Breast epithelium (tissue), 4 donors: ENCODE data around the gene CLNK. TPM values are rescaled to one million over a fixed set of nuclear protein-coding genes. Genes with fewer than 3 reads are reported as not detected.

ENCODE experiments used
- DNase-seq, 2 donors: peaks; one replicate each; pipeline ENCODE4 v3.0.0-alpha.2; 2019; ENCODE audit warnings: low spot score in 2 of 2
- H3K27ac ChIP-seq, 2 donors: fragments of 200-600 bp; sonication (generic) in 1 of 2; one replicate each; pipeline ENCODE4 v1.5.1; 2016 to 2019; ENCODE audit warnings: mild to moderate bottlenecking in 1 of 2
- H3K27me3 ChIP-seq, 2 donors: fragments of 200-600 bp; sonication (generic) in 1 of 2; one replicate each; pipeline versions ENCODE4 v1.5.1 to v1.6.0; 2017 to 2019; ENCODE audit warnings: control low read depth in 1 of 2, mild to moderate bottlenecking in 1 of 2
- H3K36me3 ChIP-seq: fragments of 200-600 bp; one replicate; pipeline ENCODE4 v1.5.1; 2019
- H3K4me1 ChIP-seq, 2 donors: fragments of 200-600 bp; sonication (generic); one replicate each; pipeline ENCODE4 v1.5.1; 2016 to 2019; ENCODE audit warnings: control low read depth in 1 of 2
- H3K4me3 ChIP-seq, 3 donors: fragments of 200-600 bp; sonication (generic); 1 replicate in 2 of 3; 2 replicates in 1 of 3; pipeline ENCODE4 v1.5.1; 2016 to 2019; ENCODE audit warnings: mild to moderate bottlenecking in 3 of 3, moderate library complexity in 2 of 3
- H3K9me3 ChIP-seq, 2 donors: fragments of 200-600 bp; sonication (generic) in 1 of 2; one replicate each; pipeline ENCODE4 v1.5.1; 2016 to 2019; ENCODE audit warnings: control low read depth in 1 of 2
- POLR2A ChIP-seq: fragments of 450-650 bp; IDR thresholded peaks from one replicate; pipeline ENCODE4 v1.6.1; 2016; ENCODE audit warnings: antibody characterized with exemption, mild to moderate bottlenecking, moderate library complexity
- POLR2AphosphoS5 ChIP-seq, 3 donors: sonication (generic); formaldehyde crosslinking; IDR thresholded peaks; one replicate each; pipeline ENCODE4 v1.6.1; 2017; ENCODE audit warnings: antibody characterized with exemption in 3 of 3
- intact Hi-C: fragments of 100-400 bp; cut with DNase I; formaldehyde crosslinking; loops from one replicate; pipeline ENCODE4 v1.15.1; 2023; ENCODE audit warnings: low total_unique reads
- total RNA-seq, 3 donors: library from RNA; depleted of rRNA; stranded (reverse); fragments of >200 nt; gene quantifications; one replicate each; pipeline ENCODE4 v1.1.0, GENCODE V29; 2016
- TF ChIP-seq, protein P1 (sequence below), 3 donors: fragments of 450-650 bp; IDR thresholded peaks; one replicate each; pipeline ENCODE4 v1.5.1; 2016 to 2017; ENCODE audit warnings: antibody characterized with exemption in 3 of 3, mild to moderate bottlenecking in 3 of 3, moderate library complexity in 3 of 3

The CLNK gene
- total RNA-seq, 3 donors from 2014 or later = under 0.01 TPM; not detected in 2

DNA sequence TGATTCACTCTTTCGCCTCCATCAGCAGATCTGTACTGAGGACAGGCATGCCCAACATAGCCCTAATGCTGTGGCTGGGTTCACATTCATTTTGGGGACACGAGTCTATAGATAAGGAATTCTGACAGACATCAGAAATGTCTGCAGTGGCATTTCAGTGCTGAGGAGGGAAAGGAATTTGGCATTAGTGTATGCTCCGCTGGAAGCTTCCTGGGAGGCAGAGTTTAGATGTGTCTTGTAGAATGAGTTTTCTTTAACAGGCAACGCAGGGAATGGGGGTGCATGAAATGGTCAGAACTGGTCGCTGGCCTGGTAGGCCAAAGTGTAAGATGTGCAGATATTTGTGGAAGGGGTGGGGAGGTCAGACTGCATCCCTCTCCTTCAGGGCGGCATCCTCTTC is 183.8 kb downstream of the CLNK start:
- Histone ChIP-seq H3K4me1 (no peaks in the 10 kb centered on the region), H3K9me3 (no peaks in the 10 kb centered on the region), H3K36me3 (no peaks in the 10 kb centered on the region), H3K27ac (no peak overlapping the region), H3K27me3 (no peaks in the 10 kb centered on the region), H3K4me3 (no peak overlapping the region)
- no peak for DNase-seq
- intact Hi-C loops = no loop called here
- TF ChIP-seq, protein P1, sequence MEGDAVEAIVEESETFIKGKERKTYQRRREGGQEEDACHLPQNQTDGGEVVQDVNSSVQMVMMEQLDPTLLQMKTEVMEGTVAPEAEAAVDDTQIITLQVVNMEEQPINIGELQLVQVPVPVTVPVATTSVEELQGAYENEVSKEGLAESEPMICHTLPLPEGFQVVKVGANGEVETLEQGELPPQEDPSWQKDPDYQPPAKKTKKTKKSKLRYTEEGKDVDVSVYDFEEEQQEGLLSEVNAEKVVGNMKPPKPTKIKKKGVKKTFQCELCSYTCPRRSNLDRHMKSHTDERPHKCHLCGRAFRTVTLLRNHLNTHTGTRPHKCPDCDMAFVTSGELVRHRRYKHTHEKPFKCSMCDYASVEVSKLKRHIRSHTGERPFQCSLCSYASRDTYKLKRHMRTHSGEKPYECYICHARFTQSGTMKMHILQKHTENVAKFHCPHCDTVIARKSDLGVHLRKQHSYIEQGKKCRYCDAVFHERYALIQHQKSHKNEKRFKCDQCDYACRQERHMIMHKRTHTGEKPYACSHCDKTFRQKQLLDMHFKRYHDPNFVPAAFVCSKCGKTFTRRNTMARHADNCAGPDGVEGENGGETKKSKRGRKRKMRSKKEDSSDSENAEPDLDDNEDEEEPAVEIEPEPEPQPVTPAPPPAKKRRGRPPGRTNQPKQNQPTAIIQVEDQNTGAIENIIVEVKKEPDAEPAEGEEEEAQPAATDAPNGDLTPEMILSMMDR (IDR thresholded peaks at IDR 0.05) = no peak
- TF ChIP-seq POLR2AphosphoS5 (IDR thresholded peaks at IDR 0.05) (no peak), POLR2A (no peak)

DNA sequence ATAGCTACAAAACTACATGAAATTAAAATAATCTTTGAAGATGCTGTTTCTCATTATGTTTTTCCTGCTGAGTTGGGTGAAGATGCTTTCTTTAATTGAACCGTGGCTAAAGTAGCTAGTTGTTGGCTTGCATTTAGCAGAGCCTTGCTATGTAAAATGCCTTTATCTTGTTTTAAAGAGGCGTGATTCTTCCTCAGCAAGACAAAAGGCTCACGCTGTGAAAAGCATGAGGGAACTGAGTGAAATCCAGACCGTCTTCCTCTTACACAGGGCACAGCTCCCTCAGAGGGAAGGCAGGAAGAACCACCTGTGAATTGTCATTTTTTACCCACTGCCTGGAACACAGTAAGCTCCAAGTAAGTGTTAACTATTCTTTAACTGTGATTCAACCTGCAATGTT is 188.4 kb downstream of the CLNK start:
- intact Hi-C loops = loop anchor here (5.0 kb wide), 1 partner anchor 1041 kb away; no protein-coding TSS in a partner anchor
- H3K27ac ChIP-seq = no peak overlapping the region
- no peaks in the 10 kb centered on the region for H3K36me3 ChIP-seq
- DNase-seq = no peak
- H3K4me1 ChIP-seq = no peaks in the 10 kb centered on the region
- H3K4me3 ChIP-seq = no peak overlapping the region
- H3K9me3 ChIP-seq = no peaks in the 10 kb centered on the region
- no peaks in the 10 kb centered on the region for H3K27me3 ChIP-seq
- no peak for TF ChIP-seq POLR2AphosphoS5 (IDR thresholded peaks at IDR 0.05)
- TF ChIP-seq, protein P1 (IDR thresholded peaks at IDR 0.05) = no peak
- no peak for TF ChIP-seq POLR2A

DNA sequence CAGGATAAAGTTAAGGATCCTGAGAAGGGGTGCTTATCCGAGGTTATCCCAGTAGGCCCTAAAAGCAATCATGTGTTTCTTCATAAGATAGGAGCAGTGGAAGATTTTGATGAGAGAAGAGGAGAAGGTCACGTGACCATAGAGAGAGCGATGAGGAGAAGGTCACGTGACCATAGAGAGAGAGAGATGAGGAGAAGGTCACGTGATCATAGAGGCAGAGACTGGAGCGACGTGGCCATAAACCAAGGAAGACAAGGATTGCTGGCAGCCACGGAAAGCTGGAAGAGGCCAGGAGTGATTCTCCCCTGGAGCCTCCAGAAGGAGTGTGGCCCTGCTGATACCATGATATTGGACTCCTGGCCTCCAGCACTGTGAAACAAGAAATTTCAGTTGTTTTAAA is 188.9 kb downstream of the CLNK start:
- Histone ChIP-seq H3K9me3 (no peaks in the 10 kb centered on the region), H3K27me3 (no peaks in the 10 kb centered on the region), H3K36me3 (no peaks in the 10 kb centered on the region), H3K27ac (no peak overlapping the region), H3K4me3 (no peak overlapping the region), H3K4me1 (no peaks in the 10 kb centered on the region)
- DNase-seq = no peak
- intact Hi-C loops = loop anchor here (5.0 kb wide), 1 partner anchor 1042 kb away; no protein-coding TSS in a partner anchor
- TF ChIP-seq POLR2AphosphoS5 (IDR thresholded peaks at IDR 0.05) = no peak

DNA sequence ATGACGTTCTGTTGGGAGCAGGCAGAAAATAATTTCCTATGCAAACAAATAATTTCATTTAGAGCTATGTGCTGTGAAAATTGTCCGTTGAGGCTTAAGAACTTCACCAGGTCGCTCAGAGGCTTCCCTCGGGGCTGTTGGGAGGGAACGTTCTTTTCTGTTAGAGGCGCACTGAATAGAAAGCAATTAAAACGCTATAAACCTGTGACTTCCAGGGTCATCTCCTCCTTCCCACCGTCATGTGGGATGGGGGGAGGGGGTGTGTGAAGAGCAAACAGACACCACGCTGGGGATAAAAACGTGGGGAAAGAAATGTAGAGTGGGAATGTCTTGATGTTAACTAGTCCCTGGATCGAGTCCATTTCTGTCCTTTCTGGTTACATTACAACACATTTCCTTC is 192.1 kb downstream of the CLNK start:
- TF ChIP-seq POLR2AphosphoS5 (IDR thresholded peaks at IDR 0.05) (no peak), POLR2A (no peak)
- TF ChIP-seq, protein P1 (IDR thresholded peaks at IDR 0.05) = no peak
- DNase-seq = no peak
- Histone ChIP-seq H3K4me1 (no peaks in the 10 kb centered on the region), H3K4me3 (no peak overlapping the region), H3K36me3 (no peaks in the 10 kb centered on the region), H3K27ac (no peak overlapping the region), H3K27me3 (no peaks in the 10 kb centered on the region), H3K9me3 (no peaks in the 10 kb centered on the region)
- intact Hi-C loops = no loop called here

DNA sequence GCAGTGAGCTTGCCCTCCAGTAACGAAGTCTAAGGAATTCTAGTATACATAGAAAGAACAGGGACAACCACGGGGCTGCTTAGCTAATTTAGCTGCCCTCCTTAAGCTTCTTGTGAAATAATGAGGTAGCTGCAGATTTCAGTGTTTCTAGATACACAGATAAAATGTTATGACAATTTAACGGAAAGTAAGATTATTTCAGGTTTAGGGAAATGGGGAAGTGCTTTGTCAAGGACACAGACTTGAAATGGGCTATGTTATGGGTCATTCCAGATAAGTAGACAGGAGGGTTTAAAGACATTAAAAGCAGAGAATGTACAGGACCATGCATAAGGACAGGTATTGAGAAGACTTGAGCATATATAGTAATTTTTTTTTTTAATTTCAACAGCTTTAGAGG is 193.2 kb downstream of the CLNK start:
- no peaks in the 10 kb centered on the region for H3K9me3 ChIP-seq
- H3K27ac ChIP-seq = no peak overlapping the region
- H3K4me3 ChIP-seq = no peak overlapping the region
- H3K36me3 ChIP-seq = no peaks in the 10 kb centered on the region
- no peaks in the 10 kb centered on the region for H3K4me1 ChIP-seq
- no peak for TF ChIP-seq POLR2AphosphoS5 (IDR thresholded peaks at IDR 0.05)
- TF ChIP-seq POLR2A = no peak
- TF ChIP-seq, protein P1 (IDR thresholded peaks at IDR 0.05) = no peak
- no peak for DNase-seq
- intact Hi-C loops = no loop called here
- no peaks in the 10 kb centered on the region for H3K27me3 ChIP-seq

DNA sequence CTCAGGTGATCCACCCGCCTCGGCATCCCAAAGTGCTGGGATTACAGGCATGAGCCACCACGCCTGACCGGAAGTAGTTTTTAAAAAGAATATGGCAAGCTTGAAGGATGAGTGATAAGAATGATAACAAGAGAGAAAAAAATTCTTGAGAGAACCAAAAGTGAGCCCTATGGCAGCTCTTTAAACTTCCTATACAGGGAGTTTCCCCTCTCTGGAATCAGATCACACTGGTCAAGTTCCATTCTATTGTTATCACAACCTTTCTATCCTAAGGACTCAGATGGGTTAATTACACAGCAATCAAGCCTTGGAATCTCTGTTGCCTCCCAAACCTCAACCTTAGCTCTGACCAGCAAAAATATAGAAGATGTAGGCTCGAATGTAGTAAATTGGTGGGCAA is 193.6 kb downstream of the CLNK start:
- no peak overlapping the region for H3K27ac ChIP-seq
- H3K9me3 ChIP-seq = no peaks in the 10 kb centered on the region
- no peak overlapping the region for H3K4me3 ChIP-seq
- H3K36me3 ChIP-seq = no peaks in the 10 kb centered on the region
- TF ChIP-seq POLR2AphosphoS5 (IDR thresholded peaks at IDR 0.05) (no peak), POLR2A (no peak)
- TF ChIP-seq, protein P1 (IDR thresholded peaks at IDR 0.05) = no peak
- DNase-seq = no peak
- intact Hi-C loops = no loop called here
- H3K4me1 ChIP-seq = no peaks in the 10 kb centered on the region
- H3K27me3 ChIP-seq = no peaks in the 10 kb centered on the region
